Suprapubic skin (tissue), 4 donors: ENCODE results near the gene KHDC3L. TPM values are rescaled to one million over a fixed set of nuclear protein-coding genes. Genes with fewer than 3 reads are reported as not detected.

Source experiments
- DNase-seq, 2 donors: peaks; one replicate each; pipeline ENCODE4 v3.0.0-alpha.2; 2019; ENCODE audit warnings: low spot score in 2 of 2
- H3K27ac ChIP-seq: fragments of 200-600 bp; sonication (generic); one replicate; pipeline ENCODE4 v1.5.1; 2019
- H3K27me3 ChIP-seq: fragments of 200-600 bp; sonication (generic); one replicate; pipeline ENCODE4 v1.5.1; 2019
- H3K36me3 ChIP-seq: fragments of 200-600 bp; sonication (generic); one replicate; pipeline ENCODE4 v1.5.1; 2019
- H3K4me1 ChIP-seq: fragments of 200-600 bp; sonication (generic); one replicate; pipeline ENCODE4 v1.5.1; 2019
- H3K4me3 ChIP-seq: fragments of 200-600 bp; sonication (generic); one replicate; pipeline ENCODE4 v1.5.1; 2019; ENCODE audit warnings: mild to moderate bottlenecking
- H3K9me3 ChIP-seq: fragments of 200-600 bp; sonication (generic); one replicate; pipeline ENCODE4 v1.5.1; 2019
- EP300 ChIP-seq: sonication (generic); formaldehyde crosslinking; IDR thresholded peaks from one replicate; pipeline ENCODE4 v1.6.1; 2017; ENCODE audit warnings: antibody characterized with exemption
- POLR2A ChIP-seq, 2 donors: fragments of 450-650 bp; IDR thresholded peaks; one replicate each; pipeline ENCODE4 v1.6.1; 2017; ENCODE audit warnings: antibody characterized with exemption in 2 of 2, mild to moderate bottlenecking in 2 of 2, moderate library complexity in 2 of 2
- POLR2AphosphoS5 ChIP-seq, 3 donors: sonication (generic); formaldehyde crosslinking; IDR thresholded peaks; one replicate each; pipeline ENCODE4 v1.6.1; 2017; ENCODE audit warnings: antibody characterized with exemption in 3 of 3
- WGBS: methylation state at CpG from one replicate; pipeline ENCODE4 v1.1.5; 2018; 5-methylcytosine and 5-hydroxymethylcytosine counted together
- total RNA-seq, 4 donors: library from RNA; depleted of rRNA; stranded (reverse); fragments of >200 nt; gene quantifications; one replicate each; pipeline ENCODE4 v1.1.0, GENCODE V29; 2016
- TF ChIP-seq, protein P1 (sequence below), 2 donors: fragments of 200-600 bp in 1 of 2; fragments of 450-650 bp in 1 of 2; sonication (generic) in 1 of 2; IDR thresholded peaks; one replicate each; pipeline ENCODE4 v1.5.1; 2016 to 2019; ENCODE audit warnings: antibody characterized with exemption in 2 of 2, mild to moderate bottlenecking in 1 of 2, moderate library complexity in 1 of 2

The KHDC3L gene
- total RNA-seq, 4 donors from 2014 or later = not detected

DNA sequence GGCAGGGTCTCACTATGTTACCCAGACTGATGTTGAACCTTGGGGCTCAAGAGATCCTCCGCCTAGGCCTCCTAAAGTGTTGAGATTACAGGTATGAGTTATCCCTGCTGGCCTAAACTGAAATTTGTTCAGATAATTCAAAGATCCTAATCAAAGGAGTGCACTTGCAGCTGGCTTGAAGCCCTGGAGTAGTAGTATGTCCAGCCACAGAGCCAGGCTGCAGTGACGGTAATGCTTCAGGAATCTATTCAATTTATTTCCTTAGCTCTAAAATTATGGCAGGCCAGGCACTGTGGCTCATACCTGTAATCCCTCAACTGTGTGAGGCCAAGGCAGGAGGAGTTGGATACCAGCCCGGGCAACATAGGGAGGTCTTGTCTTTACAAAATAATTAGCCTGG lies 30.8 kb downstream of the KHDC3L start:
- Histone ChIP-seq H3K36me3 (no peaks in the 10 kb centered on the region), H3K27me3 (no peaks in the 10 kb centered on the region), H3K27ac (no peak overlapping the region), H3K4me3 (no peak overlapping the region), H3K9me3 (no peaks in the 10 kb centered on the region), H3K4me1 (peaks cover 5% of the 10 kb centered on the region)
- 80% methylated on average over 3 of the region's 3 CpGs for WGBS
- DNase-seq = no peak
- TF ChIP-seq EP300 = no peak
- TF ChIP-seq POLR2AphosphoS5 (IDR thresholded peaks at IDR 0.05) = no peak
- no peak for TF ChIP-seq POLR2A (IDR thresholded peaks at IDR 0.05)

DNA sequence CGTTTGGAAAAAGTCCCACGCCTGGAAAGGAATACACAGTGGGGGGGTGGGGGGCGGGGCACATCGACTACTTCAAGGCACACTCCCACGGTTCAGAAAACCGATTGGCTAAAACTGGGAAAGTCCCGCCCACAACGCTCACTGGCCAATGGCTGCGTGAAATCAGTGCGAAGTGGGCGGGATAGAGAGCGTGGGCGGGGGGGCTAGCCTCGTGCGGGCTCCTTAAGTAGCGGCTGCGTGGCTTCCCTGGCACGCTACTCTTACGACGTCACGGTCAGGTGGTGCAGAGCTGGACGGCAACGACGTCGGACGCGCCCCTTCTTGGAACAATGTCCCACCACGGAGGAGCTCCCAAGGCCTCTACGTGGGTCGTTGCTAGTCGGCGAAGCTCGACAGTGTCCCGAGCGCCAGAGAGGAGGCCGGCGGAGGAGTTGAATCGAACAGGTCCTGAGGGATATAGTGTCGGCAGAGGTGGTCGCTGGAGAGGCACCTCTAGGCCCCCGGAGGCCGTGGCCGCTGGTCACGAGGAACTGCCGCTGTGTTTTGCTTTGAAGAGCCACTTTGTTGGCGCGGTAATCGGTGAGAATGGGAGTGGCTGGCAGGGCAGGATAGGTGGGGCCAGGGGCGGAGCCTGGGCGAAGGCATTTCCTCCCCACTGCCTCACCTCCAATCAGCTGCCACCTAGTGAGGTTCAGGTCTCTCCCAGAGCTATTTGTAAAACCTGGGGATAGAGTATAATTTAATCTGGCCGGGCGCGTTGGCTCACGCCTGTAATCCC lies 32.3 kb downstream of the KHDC3L start, which contains the start of gene DDX43:
Gene DDX43 (plus strand): TSS at position 252 of the 778 bp plus-strand sequence. CDS start 78 bp downstream, at position 330.
- 82% methylated on average over 47 of the region's 54 CpGs for WGBS
- H3K4me1 ChIP-seq = no peaks in the 10 kb centered on the region
- DNase-seq = peak in 1 of 2 donors; percentile 66
- no peaks in the 10 kb centered on the region for H3K36me3 ChIP-seq
- H3K9me3 ChIP-seq = no peaks in the 10 kb centered on the region
- H3K27ac ChIP-seq = peak within 1 kb of the TSS; percentile 67
- TF ChIP-seq POLR2AphosphoS5 (IDR thresholded peaks at IDR 0.05) (no peak), EP300 (no peak), POLR2A (IDR thresholded peaks at IDR 0.05) (no peak)
- TF ChIP-seq, protein P1, sequence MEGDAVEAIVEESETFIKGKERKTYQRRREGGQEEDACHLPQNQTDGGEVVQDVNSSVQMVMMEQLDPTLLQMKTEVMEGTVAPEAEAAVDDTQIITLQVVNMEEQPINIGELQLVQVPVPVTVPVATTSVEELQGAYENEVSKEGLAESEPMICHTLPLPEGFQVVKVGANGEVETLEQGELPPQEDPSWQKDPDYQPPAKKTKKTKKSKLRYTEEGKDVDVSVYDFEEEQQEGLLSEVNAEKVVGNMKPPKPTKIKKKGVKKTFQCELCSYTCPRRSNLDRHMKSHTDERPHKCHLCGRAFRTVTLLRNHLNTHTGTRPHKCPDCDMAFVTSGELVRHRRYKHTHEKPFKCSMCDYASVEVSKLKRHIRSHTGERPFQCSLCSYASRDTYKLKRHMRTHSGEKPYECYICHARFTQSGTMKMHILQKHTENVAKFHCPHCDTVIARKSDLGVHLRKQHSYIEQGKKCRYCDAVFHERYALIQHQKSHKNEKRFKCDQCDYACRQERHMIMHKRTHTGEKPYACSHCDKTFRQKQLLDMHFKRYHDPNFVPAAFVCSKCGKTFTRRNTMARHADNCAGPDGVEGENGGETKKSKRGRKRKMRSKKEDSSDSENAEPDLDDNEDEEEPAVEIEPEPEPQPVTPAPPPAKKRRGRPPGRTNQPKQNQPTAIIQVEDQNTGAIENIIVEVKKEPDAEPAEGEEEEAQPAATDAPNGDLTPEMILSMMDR (IDR thresholded peaks at IDR 0.05) = no peak
- no peaks in the 10 kb centered on the region for H3K27me3 ChIP-seq
- peak within 1 kb of the TSS; percentile 31 for H3K4me3 ChIP-seq

DNA sequence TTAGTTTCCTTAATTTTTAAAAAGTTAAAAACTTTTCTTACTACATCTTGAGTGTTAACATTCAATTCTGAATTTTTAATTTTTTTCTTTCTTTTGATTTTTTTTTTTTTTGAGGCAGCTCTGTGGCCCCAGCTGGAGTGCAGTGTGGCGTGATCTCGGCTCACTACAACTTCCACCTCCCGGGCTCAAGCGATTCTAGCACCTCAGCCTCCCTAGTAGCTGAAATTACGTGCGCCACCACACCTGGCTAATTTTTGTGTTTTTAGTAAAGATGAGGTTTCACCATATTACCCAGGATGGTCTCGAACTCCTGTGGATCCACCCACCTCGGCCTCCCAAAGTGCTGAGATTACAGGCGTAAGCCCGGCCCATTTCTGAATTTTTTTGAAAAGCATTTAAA lies 33.4 kb downstream of the KHDC3L start:
- TF ChIP-seq POLR2A (IDR thresholded peaks at IDR 0.05) = no peak
- TF ChIP-seq POLR2AphosphoS5 (IDR thresholded peaks at IDR 0.05) = no peak
- TF ChIP-seq EP300 = no peak
- TF ChIP-seq, protein P1 (IDR thresholded peaks at IDR 0.05) = no peak
- 98% methylated on average over 10 of the region's 10 CpGs for WGBS
- Histone ChIP-seq H3K36me3 (no peaks in the 10 kb centered on the region), H3K9me3 (no peaks in the 10 kb centered on the region), H3K4me1 (no peaks in the 10 kb centered on the region), H3K4me3 (no peak overlapping the region), H3K27me3 (no peaks in the 10 kb centered on the region), H3K27ac (no peak overlapping the region)
- no peak for DNase-seq

DNA sequence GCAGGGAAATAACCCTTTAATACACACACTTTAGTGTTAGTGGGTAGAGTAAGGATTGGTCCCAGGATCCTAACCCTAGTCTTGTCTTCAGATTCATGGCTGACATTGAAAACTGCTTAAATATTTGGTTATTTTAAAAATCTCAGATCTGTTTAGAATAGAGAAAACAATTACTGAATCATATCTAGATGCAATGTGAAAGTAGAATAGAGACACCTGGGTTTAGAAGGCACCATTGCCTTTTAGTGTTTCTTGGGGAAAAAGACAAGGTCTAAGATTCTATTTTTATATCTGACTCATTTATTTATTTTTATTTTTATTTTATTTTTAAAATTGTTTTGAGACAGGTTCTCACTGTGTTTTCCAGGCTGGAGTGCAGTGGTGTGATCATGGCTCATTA lies 38.2 kb downstream of the KHDC3L start:
- DNase-seq = no peak
- Histone ChIP-seq H3K36me3 (no peaks in the 10 kb centered on the region), H3K4me3 (no peak overlapping the region), H3K9me3 (no peaks in the 10 kb centered on the region), H3K4me1 (no peaks in the 10 kb centered on the region), H3K27me3 (no peaks in the 10 kb centered on the region), H3K27ac (no peak overlapping the region)
- TF ChIP-seq, protein P1 (IDR thresholded peaks at IDR 0.05) = no peak
- no peak for TF ChIP-seq POLR2A (IDR thresholded peaks at IDR 0.05)
- no peak for TF ChIP-seq POLR2AphosphoS5 (IDR thresholded peaks at IDR 0.05)
- TF ChIP-seq EP300 = no peak

DNA sequence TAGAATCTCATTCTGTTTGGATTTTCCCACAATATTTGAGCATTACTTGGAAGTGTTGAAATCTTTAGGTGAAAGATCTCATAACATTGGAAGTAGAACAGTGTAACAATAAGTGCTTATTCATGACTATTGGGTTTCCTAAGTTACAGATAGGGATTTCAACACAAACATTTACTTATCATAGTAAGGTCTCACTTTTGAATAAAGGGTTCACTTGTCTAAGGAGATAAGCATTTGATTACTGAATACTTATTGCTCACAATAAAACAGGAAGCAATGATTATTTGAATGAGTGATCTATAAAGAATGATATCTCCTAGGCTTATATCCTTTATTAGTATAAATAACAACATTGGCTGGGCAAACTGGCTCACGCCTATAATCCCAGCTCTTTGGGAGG lies 46.9 kb downstream of the KHDC3L start:
- no peaks in the 10 kb centered on the region for H3K4me1 ChIP-seq
- no peak overlapping the region for H3K27ac ChIP-seq
- DNase-seq = no peak
- no peaks in the 10 kb centered on the region for H3K27me3 ChIP-seq
- TF ChIP-seq POLR2A (IDR thresholded peaks at IDR 0.05) (no peak), POLR2AphosphoS5 (IDR thresholded peaks at IDR 0.05) (no peak), EP300 (no peak)
- TF ChIP-seq, protein P1 (IDR thresholded peaks at IDR 0.05) = no peak
- H3K36me3 ChIP-seq = no peaks in the 10 kb centered on the region
- 100% methylated on average over 1 of the region's 1 CpG for WGBS
- H3K9me3 ChIP-seq = no peaks in the 10 kb centered on the region
- no peak overlapping the region for H3K4me3 ChIP-seq
